ENCODE measurements around the gene GCNT2.
"Not testable (repeated sequence)": the region's sequence is repeated elsewhere in the genome, so short reads cannot be mapped to it uniquely, and the experiment has no call there.

The GCNT2 gene

GRCh38 chr6:10662207-10662606, 141.1 kb downstream of the GCNT2 start:
- no peak for DNase-seq (ENCODE audit: low read depth)

- no peak for DNase-seq (ENCODE audit: low read depth)
Observed at GRCh38 chr6:10662742-10663141, 141.6 kb downstream of the GCNT2 start.

GRCh38 chr6:10665595-10665994, 144.4 kb downstream of the GCNT2 start:
- DNase-seq (ENCODE audit: low read depth) = not testable (repeated sequence)

GRCh38 chr6:10668126-10668917, 147.2 kb downstream of the GCNT2 start:
- no peak for DNase-seq (ENCODE audit: low read depth)

- no peak for DNase-seq (ENCODE audit: low read depth)
Observed at GRCh38 chr6:10676403-10676802, 155.3 kb downstream of the GCNT2 start.

GRCh38 chr6:10678456-10678855, 157.3 kb downstream of the GCNT2 start:
- no peak for DNase-seq (ENCODE audit: low read depth)

All from activated T-helper 9 cell treated with anti-CD3 and anti-CD28 coated beads, Interleukin-2, amount 50 U/mL, for 16 hours (primary cell).